ENCODE data around the gene KCNN2. TPM values are rescaled to one million over a fixed set of nuclear protein-coding genes. Genes with fewer than 3 reads are reported as not detected.

The KCNN2 gene
- total and polyA plus RNA-seq, 2 of the 8 experiments (the other 6 are each of a cell fraction or from before 2014, with no cell fraction given), result 13.1 to 18.6 TPM

DNA sequence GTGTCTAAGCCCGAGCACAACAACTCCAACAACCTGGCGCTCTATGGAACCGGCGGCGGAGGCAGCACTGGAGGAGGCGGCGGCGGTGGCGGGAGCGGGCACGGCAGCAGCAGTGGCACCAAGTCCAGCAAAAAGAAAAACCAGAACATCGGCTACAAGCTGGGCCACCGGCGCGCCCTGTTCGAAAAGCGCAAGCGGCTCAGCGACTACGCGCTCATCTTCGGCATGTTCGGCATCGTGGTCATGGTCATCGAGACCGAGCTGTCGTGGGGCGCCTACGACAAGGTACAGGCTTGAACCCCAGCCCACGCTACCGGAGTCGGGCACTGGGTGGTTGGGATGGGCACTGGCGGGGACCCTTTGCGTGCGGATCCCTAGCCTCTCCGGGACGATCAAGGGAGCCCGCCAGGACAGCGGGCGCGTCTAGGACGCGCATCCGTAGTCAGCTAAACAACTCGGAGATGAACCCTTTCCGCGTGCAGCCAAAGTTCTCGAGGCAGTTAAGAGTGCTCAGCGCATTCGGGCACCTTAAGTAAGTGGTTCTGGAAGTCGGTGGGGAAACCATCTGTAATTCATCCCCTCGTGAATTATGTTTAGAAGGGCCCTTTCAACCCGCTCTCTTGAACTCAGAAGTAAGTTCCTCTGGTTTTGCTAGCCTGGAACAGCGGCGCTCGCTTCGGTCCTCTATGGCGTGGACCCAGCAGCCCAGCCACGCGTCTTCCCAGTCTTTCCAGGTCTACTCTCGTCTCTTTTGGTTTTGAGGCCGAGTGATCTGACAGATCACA is 1.3 kb downstream of the KCNN2 start (continued):
- TF ChIP-seq, protein P1, sequence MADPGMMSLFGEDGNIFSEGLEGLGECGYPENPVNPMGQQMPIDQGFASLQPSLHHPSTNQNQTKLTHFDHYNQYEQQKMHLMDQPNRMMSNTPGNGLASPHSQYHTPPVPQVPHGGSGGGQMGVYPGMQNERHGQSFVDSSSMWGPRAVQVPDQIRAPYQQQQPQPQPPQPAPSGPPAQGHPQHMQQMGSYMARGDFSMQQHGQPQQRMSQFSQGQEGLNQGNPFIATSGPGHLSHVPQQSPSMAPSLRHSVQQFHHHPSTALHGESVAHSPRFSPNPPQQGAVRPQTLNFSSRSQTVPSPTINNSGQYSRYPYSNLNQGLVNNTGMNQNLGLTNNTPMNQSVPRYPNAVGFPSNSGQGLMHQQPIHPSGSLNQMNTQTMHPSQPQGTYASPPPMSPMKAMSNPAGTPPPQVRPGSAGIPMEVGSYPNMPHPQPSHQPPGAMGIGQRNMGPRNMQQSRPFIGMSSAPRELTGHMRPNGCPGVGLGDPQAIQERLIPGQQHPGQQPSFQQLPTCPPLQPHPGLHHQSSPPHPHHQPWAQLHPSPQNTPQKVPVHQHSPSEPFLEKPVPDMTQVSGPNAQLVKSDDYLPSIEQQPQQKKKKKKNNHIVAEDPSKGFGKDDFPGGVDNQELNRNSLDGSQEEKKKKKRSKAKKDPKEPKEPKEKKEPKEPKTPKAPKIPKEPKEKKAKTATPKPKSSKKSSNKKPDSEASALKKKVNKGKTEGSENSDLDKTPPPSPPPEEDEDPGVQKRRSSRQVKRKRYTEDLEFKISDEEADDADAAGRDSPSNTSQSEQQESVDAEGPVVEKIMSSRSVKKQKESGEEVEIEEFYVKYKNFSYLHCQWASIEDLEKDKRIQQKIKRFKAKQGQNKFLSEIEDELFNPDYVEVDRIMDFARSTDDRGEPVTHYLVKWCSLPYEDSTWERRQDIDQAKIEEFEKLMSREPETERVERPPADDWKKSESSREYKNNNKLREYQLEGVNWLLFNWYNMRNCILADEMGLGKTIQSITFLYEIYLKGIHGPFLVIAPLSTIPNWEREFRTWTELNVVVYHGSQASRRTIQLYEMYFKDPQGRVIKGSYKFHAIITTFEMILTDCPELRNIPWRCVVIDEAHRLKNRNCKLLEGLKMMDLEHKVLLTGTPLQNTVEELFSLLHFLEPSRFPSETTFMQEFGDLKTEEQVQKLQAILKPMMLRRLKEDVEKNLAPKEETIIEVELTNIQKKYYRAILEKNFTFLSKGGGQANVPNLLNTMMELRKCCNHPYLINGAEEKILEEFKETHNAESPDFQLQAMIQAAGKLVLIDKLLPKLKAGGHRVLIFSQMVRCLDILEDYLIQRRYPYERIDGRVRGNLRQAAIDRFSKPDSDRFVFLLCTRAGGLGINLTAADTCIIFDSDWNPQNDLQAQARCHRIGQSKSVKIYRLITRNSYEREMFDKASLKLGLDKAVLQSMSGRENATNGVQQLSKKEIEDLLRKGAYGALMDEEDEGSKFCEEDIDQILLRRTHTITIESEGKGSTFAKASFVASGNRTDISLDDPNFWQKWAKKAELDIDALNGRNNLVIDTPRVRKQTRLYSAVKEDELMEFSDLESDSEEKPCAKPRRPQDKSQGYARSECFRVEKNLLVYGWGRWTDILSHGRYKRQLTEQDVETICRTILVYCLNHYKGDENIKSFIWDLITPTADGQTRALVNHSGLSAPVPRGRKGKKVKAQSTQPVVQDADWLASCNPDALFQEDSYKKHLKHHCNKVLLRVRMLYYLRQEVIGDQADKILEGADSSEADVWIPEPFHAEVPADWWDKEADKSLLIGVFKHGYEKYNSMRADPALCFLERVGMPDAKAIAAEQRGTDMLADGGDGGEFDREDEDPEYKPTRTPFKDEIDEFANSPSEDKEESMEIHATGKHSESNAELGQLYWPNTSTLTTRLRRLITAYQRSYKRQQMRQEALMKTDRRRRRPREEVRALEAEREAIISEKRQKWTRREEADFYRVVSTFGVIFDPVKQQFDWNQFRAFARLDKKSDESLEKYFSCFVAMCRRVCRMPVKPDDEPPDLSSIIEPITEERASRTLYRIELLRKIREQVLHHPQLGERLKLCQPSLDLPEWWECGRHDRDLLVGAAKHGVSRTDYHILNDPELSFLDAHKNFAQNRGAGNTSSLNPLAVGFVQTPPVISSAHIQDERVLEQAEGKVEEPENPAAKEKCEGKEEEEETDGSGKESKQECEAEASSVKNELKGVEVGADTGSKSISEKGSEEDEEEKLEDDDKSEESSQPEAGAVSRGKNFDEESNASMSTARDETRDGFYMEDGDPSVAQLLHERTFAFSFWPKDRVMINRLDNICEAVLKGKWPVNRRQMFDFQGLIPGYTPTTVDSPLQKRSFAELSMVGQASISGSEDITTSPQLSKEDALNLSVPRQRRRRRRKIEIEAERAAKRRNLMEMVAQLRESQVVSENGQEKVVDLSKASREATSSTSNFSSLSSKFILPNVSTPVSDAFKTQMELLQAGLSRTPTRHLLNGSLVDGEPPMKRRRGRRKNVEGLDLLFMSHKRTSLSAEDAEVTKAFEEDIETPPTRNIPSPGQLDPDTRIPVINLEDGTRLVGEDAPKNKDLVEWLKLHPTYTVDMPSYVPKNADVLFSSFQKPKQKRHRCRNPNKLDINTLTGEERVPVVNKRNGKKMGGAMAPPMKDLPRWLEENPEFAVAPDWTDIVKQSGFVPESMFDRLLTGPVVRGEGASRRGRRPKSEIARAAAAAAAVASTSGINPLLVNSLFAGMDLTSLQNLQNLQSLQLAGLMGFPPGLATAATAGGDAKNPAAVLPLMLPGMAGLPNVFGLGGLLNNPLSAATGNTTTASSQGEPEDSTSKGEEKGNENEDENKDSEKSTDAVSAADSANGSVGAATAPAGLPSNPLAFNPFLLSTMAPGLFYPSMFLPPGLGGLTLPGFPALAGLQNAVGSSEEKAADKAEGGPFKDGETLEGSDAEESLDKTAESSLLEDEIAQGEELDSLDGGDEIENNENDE (IDR thresholded peaks at IDR 0.05; ENCODE audit: insufficient replicate concordance, low read length), result no peak
- TF ChIP-seq ASH2L (IDR thresholded peaks at IDR 0.05; ENCODE audit: low read length), result no peak
- no peak for TF ChIP-seq BRCA1 (IDR thresholded peaks at IDR 0.05; ENCODE audit: low read depth, low read length)
- TF ChIP-seq E2F6 (IDR thresholded peaks at IDR 0.05), result peak; percentile 6; the same call in 1 of the 2 replicates
- TF ChIP-seq BCL11A (IDR thresholded peaks at IDR 0.05; ENCODE audit: low read depth in 2 of 2, low read length in 2 of 2), result no peak
- TF ChIP-seq, protein P2, sequence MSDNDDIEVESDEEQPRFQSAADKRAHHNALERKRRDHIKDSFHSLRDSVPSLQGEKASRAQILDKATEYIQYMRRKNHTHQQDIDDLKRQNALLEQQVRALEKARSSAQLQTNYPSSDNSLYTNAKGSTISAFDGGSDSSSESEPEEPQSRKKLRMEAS (IDR thresholded peaks at IDR 0.05), result peak; percentile 29; the same call in 1 of the 2 replicates
